IMR-90 (cell line): Measurements from ENCODE around the gene EHBP1.

Source experiments
- CTCF ChIP-seq: conservative IDR thresholded peaks from 2 replicates; pipeline ENCODE4 v1.5.1; 2012; ENCODE audit warnings: mild to moderate bottlenecking, low read depth, low read length, improper control_type of control experiment
- RCOR1 ChIP-seq: IDR thresholded peaks from 2 replicates; pipeline ENCODE4 v1.6.1; 2012; ENCODE audit warnings: mild to moderate bottlenecking, low read length, improper control_type of control experiment; ENCODE audit not compliant: insufficient replicate concordance

DNA sequence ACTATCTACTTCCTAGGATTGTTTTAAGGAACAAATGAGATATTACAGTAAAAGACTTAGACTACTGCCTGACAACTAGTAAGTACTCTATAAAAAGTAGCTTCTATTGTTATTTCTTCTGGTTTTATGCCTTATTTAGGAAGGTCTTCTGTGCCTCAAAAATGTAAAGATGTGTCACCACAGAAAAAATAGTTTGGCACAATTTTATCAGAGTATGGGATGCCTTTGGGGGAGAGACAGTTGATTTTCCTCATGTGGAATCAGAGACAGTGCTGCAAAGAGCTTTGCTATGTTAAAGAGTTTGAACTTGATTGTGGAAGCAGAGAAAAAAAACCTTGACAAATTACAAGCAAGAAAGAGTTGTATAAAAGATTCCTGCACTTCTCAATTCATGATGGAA is 98.4 kb downstream of the EHBP1 start:
- no peak for TF ChIP-seq CTCF
- no peak for TF ChIP-seq RCOR1
